SKM-1 treated with dmso at 0.1 percent for 144 hours (cell line): ENCODE measurements around the gene MS4A15.
"Not testable (repeated sequence)": the region's sequence is repeated elsewhere in the genome, so short reads cannot be mapped to it uniquely, and the experiment has no call there.

Experiments used
- DNase-seq: peaks from one replicate; lab custom pipeline; 2025; ENCODE audit not compliant: unreplicated experiment; lab: John Stamatoyannopoulos, UW

Gene MS4A15

GRCh38 chr11:60753309-60753708 lies 3.4 kb upstream of the MS4A15 start:
- DNase-seq: no peak

GRCh38 chr11:60754887-60755286 lies 1.8 kb upstream of the MS4A15 start:
- DNase-seq: no peak

- DNase-seq: no peak
Observed at GRCh38 chr11:60757231-60757800, 649 bp downstream of the MS4A15 start.

GRCh38 chr11:60758671-60759070 lies 2.0 kb downstream of the MS4A15 start:
- not testable (repeated sequence) for DNase-seq

- peak; percentile 65 for DNase-seq
Observed at GRCh38 chr11:60759438-60760225, 3.0 kb downstream of the MS4A15 start.

GRCh38 chr11:60761436-60762190 lies 4.9 kb downstream of the MS4A15 start:
- no peak for DNase-seq

- DNase-seq: no peak
Observed at GRCh38 chr11:60762851-60763691, 6.4 kb downstream of the MS4A15 start.

GRCh38 chr11:60763692-60764369 lies 7.2 kb downstream of the MS4A15 start:
- DNase-seq: no peak

GRCh38 chr11:60764879-60765278 lies 8.2 kb downstream of the MS4A15 start:
- no peak for DNase-seq

- DNase-seq: no peak
Observed at GRCh38 chr11:60765355-60765754, 8.7 kb downstream of the MS4A15 start.

- no peak for DNase-seq
Observed at GRCh38 chr11:60766547-60766946, 9.9 kb downstream of the MS4A15 start.

- no peak for DNase-seq
Observed at GRCh38 chr11:60767388-60767811, 10.7 kb downstream of the MS4A15 start.

GRCh38 chr11:60768202-60768601 lies 11.5 kb downstream of the MS4A15 start:
- no peak for DNase-seq

GRCh38 chr11:60769273-60769672 lies 12.6 kb downstream of the MS4A15 start:
- DNase-seq: no peak

- DNase-seq: no peak
Observed at GRCh38 chr11:60769811-60770210, 13.1 kb downstream of the MS4A15 start.

GRCh38 chr11:60771146-60771545 lies 14.5 kb downstream of the MS4A15 start:
- no peak for DNase-seq

GRCh38 chr11:60771879-60772525 lies 15.3 kb downstream of the MS4A15 start:
- DNase-seq: no peak

- DNase-seq: no peak
Observed at GRCh38 chr11:60772666-60773065, 16.0 kb downstream of the MS4A15 start.

GRCh38 chr11:60774726-60775125 lies 18.1 kb downstream of the MS4A15 start:
- no peak for DNase-seq

GRCh38 chr11:60775420-60775961 lies 18.8 kb downstream of the MS4A15 start:
- DNase-seq: peak; percentile 88
